ENCODE results near the gene SH3RF3.
A peak's percentile ranks its signal among the peaks of the same experiment; 100 is the strongest.

SH3RF3 gene

DNA sequence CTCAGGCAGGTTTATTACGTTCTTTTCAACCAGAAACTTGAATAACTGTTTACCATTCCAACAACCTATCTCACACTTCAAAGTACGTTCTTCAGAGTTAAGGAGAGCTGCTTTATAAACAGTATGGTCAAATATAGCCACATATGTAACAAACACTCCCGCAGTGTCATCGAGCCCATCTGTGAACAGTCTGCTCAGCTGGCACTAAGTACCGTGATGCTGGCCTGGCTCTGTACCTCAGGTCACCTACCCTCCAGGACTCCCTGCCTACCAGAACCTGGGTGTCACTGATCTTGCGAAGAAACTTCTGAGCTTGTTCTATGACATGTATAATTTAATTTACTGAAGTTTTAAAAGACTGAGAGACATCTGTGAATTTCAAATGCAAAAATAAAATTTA lies 413.4 kb downstream of the SH3RF3 start:
- DNase-seq (ENCODE audit: low read depth), result no peak
- TF ChIP-seq, protein P1, sequence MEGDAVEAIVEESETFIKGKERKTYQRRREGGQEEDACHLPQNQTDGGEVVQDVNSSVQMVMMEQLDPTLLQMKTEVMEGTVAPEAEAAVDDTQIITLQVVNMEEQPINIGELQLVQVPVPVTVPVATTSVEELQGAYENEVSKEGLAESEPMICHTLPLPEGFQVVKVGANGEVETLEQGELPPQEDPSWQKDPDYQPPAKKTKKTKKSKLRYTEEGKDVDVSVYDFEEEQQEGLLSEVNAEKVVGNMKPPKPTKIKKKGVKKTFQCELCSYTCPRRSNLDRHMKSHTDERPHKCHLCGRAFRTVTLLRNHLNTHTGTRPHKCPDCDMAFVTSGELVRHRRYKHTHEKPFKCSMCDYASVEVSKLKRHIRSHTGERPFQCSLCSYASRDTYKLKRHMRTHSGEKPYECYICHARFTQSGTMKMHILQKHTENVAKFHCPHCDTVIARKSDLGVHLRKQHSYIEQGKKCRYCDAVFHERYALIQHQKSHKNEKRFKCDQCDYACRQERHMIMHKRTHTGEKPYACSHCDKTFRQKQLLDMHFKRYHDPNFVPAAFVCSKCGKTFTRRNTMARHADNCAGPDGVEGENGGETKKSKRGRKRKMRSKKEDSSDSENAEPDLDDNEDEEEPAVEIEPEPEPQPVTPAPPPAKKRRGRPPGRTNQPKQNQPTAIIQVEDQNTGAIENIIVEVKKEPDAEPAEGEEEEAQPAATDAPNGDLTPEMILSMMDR (IDR thresholded peaks at IDR 0.05; ENCODE audit: control insufficient read depth, insufficient read depth, low read depth, low read length, missing control alignments), result no peak
- H3K4me3 ChIP-seq (ENCODE audit: control insufficient read depth, low read depth, low read length), result no peak overlapping the region

DNA sequence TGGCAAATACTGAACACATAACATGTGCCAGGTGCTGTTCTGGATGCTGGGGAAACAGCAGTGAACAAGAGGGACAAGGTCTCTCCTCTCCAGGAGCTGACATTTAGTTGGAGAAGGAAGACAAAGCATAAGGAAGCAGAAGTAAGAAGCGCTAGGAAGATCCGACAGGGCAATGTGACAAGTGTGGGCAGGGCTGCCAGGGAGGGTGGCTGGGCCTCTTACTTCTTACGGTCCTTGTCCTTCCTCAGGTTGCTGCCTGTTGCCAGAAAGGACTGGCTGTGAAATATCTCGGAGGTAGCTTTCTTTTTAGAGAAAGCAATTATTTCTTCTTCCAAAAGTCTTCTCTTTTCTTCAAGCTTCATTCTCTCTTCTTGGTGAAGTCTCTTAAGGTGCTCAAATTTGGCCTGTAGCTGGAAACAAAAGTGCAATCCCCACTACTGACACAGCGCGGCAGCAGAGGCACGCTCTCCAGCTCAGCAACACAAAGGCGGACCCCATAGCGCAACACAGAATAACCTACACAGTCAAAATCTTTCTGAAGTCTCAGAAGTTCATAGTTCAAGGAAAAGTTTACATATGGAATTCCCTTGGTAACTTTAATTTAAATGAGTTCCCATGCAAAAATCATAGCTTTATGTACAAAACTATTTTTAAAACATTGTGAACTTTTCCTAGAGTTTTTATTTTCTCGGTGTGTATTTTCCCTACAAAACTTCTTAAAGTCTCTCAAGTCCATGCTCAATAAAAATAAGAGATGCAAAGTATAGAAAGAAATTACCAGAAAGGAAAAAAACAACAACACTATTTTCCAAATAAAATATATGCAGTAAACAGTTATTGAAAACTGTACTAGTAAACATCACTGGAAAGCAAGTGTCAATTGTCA lies 417.1 kb downstream of the SH3RF3 start:
- no peak overlapping the region for H3K4me3 ChIP-seq (ENCODE audit: control insufficient read depth, low read depth, low read length)
- TF ChIP-seq, protein P1 (IDR thresholded peaks at IDR 0.05; ENCODE audit: control insufficient read depth, insufficient read depth, low read depth, low read length, missing control alignments), result peak; percentile 96
- no peak for DNase-seq (ENCODE audit: low read depth)

DNA sequence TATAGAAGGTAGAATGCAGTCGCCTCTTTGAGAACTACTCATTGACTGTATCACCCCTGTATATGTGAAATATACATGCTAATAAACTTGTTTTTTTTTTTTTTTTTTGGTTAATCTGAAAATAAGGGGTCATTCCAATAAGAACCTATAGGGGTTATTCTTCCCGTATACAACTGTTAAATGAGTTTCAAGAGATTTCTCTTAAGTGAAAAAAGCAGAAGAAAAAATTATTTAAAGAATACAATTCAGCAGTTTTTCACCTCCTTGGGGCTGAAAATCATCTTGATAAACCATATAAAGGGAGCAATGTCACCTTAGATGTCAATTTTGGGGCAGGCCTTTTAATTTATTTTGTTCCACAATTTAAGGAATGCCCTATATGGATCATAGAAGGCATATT lies 418.3 kb downstream of the SH3RF3 start:
- no peak for DNase-seq (ENCODE audit: low read depth)
- TF ChIP-seq, protein P1 (IDR thresholded peaks at IDR 0.05; ENCODE audit: control insufficient read depth, insufficient read depth, low read depth, low read length, missing control alignments), result no peak

DNA sequence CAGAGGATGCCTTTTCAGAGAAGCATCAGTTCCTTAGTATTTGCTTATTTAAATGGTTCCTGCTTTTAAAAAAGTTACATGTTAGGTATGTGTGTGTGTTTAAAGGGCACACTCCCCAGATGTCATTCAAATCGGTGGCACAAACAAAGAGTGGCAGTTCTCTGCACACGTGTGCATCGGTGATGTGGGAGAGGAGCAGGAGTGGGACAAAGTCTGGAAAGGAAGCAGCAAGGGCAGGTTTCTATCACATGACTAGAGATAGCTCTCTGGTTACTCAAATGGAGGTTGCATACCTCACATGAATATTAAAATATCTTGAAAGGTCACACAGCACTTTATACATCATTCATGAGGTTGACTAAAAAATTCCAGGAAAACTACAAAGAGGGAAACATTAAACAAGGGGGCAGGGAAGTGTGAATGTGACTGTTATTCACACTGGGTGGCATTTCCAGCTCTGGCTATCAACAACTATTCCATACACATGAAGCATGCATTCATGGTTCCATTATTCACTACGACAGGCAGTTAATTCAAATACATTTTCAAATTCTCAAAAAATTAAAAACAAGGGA lies 420.1 kb downstream of the SH3RF3 start:
- no peak overlapping the region for H3K4me3 ChIP-seq (ENCODE audit: control insufficient read depth, low read depth, low read length)
- DNase-seq (ENCODE audit: low read depth), result no peak
- TF ChIP-seq, protein P1 (IDR thresholded peaks at IDR 0.05; ENCODE audit: control insufficient read depth, insufficient read depth, low read depth, low read length, missing control alignments), result no peak

More for the DNA sequence above, 418.3 kb downstream of the SH3RF3 start:
- no peak overlapping the region for H3K4me3 ChIP-seq (ENCODE audit: control insufficient read depth, low read depth, low read length)
